Liver (tissue), 9 donors: ENCODE results near the gene FKBP3. TPM values are rescaled to one million over a fixed set of nuclear protein-coding genes. Genes with fewer than 3 reads are reported as not detected.

Experiments used
- DNase-seq: peaks from one replicate; pipeline ENCODE4 v3.0.0-alpha.2; 2017; ENCODE audit warnings: low spot score
- H3K27ac ChIP-seq, 2 donors: one replicate each; pipeline ENCODE4 v1.7.0; 2013; ENCODE audit warnings: inconsistent platforms in 2 of 2, low read length in 2 of 2, control low read depth in 1 of 2, low read depth in 1 of 2, mild to moderate bottlenecking in 1 of 2
- H3K27me3 ChIP-seq, 4 donors: one replicate each; pipeline versions ENCODE4 v1.6.1 to v1.7.0; 2013; ENCODE audit warnings: low read length in 3 of 4, inconsistent platforms in 1 of 4, mild to moderate bottlenecking in 1 of 4, moderate library complexity in 1 of 4; ENCODE audit not compliant: control insufficient read depth in 4 of 4, insufficient read depth in 4 of 4
- H3K36me3 ChIP-seq, 4 donors: one replicate each; pipeline versions ENCODE4 v1.6.1 to v1.7.0; 2013; ENCODE audit warnings: low read length in 3 of 4, mild to moderate bottlenecking in 3 of 4, low read depth in 1 of 4, moderate library complexity in 1 of 4; ENCODE audit not compliant: control insufficient read depth in 4 of 4, insufficient read depth in 3 of 4
- H3K4me1 ChIP-seq, 4 donors: one replicate each; pipeline versions ENCODE4 v1.6.1 to v1.7.0; 2013; ENCODE audit warnings: low read length in 3 of 4, mild to moderate bottlenecking in 3 of 4, moderate library complexity in 1 of 4; ENCODE audit not compliant: control insufficient read depth in 4 of 4, insufficient read depth in 4 of 4
- H3K4me3 ChIP-seq, 3 donors: one replicate each; pipeline versions ENCODE4 v1.6.1 to v1.7.0; 2013; ENCODE audit warnings: low read length in 3 of 3, control low read depth in 1 of 3, low read depth in 1 of 3, mild to moderate bottlenecking in 1 of 3
- H3K9ac ChIP-seq, 2 donors: one replicate each; pipeline ENCODE4 v1.7.0; 2013; ENCODE audit warnings: low read length in 2 of 2, mild to moderate bottlenecking in 2 of 2, moderate library complexity in 2 of 2, control low read depth in 1 of 2, low read depth in 1 of 2
- H3K9me3 ChIP-seq, 4 donors: one replicate each; pipeline versions ENCODE4 v1.6.1 to v1.7.0; 2013; ENCODE audit warnings: low read length in 3 of 4; ENCODE audit not compliant: control insufficient read depth in 4 of 4
- CTCF ChIP-seq: fragments of 150-350 bp; IDR thresholded peaks from 2 replicates; pipeline ENCODE4 v1.5.1; 2017; ENCODE audit warnings: improper control_type of control experiment, low read depth, low read length; ENCODE audit not compliant: missing input control
- EGR1 ChIP-seq, 2 donors: IDR thresholded peaks; 2 replicates each; pipeline ENCODE4 v1.6.1; 2016 to 2018; ENCODE audit warnings: antibody characterized with exemption in 2 of 2, low read depth in 2 of 2
- FOXA2 ChIP-seq: IDR thresholded peaks from 2 replicates; pipeline ENCODE4 v1.6.1; 2016; ENCODE audit warnings: antibody characterized with exemption
- HNF4G ChIP-seq: IDR thresholded peaks from 2 replicates; pipeline ENCODE4 v1.6.1; 2016; ENCODE audit warnings: antibody characterized with exemption
- MAX ChIP-seq: IDR thresholded peaks from 2 replicates; pipeline ENCODE4 v1.6.1; 2016; ENCODE audit warnings: antibody characterized with exemption
- NR2F2 ChIP-seq: IDR thresholded peaks from 2 replicates; pipeline ENCODE4 v1.6.1; 2016; ENCODE audit warnings: antibody characterized with exemption
- RAD21 ChIP-seq, 2 donors: IDR thresholded peaks; 2 replicates each; pipeline ENCODE4 v1.6.1; 2016; ENCODE audit warnings: antibody characterized with exemption in 2 of 2, mild to moderate bottlenecking in 2 of 2
- REST ChIP-seq: IDR thresholded peaks from 2 replicates; pipeline ENCODE4 v1.6.1; 2016; ENCODE audit warnings: antibody characterized with exemption, mild to moderate bottlenecking
- RXRA ChIP-seq, 2 donors: IDR thresholded peaks; 2 replicates each; pipeline ENCODE4 v1.6.1; 2017 to 2018; ENCODE audit warnings: antibody characterized with exemption in 2 of 2, mild to moderate bottlenecking in 1 of 2
- SP1 ChIP-seq: IDR thresholded peaks from 2 replicates; pipeline ENCODE4 v1.6.1; 2018; ENCODE audit warnings: antibody characterized with exemption, mild to moderate bottlenecking
- TAF1 ChIP-seq: conservative IDR thresholded peaks from 2 replicates; pipeline ENCODE4 v1.6.1; 2016; ENCODE audit warnings: antibody characterized with exemption, mild to moderate bottlenecking
- YY1 ChIP-seq: IDR thresholded peaks from 2 replicates; pipeline ENCODE4 v1.6.1; 2016; ENCODE audit warnings: antibody characterized with exemption, mild to moderate bottlenecking
- ZBTB33 ChIP-seq: IDR thresholded peaks from 2 replicates; pipeline ENCODE4 v1.6.1; 2016; ENCODE audit warnings: antibody characterized with exemption
- WGBS: extraction: QIAGEN DNeasy Blood & Tissue Kit; methylation state at CpG from one replicate; pipeline ENCODE4 v1.1.7; 2013; 5-methylcytosine and 5-hydroxymethylcytosine counted together
- polyA plus RNA-seq, 2 donors: library from polyadenylated mRNA; stranded (reverse) in 1 of 2; unstranded in 1 of 2; fragments of 200-250 nt in 1 of 2; fragments of >200 nt in 1 of 2; fragmentation: Nextera tagmentation in 1 of 2; extraction: Ambion mirVana in 1 of 2; gene quantifications; one replicate each; pipeline versions ENCODE4 v1.2.1 to v1.2.3, GENCODE V29; 2013 to 2015
- total RNA-seq, 2 donors: library from RNA; depleted of rRNA; stranded (reverse); fragments of >200 nt; gene quantifications; one replicate each; pipeline ENCODE4 v1.2.3, GENCODE V29; 2014
- TF ChIP-seq, protein P1 (sequence below): IDR thresholded peaks from 2 replicates; pipeline ENCODE4 v1.6.1; 2016; ENCODE audit warnings: antibody characterized with exemption
- donor health status: healthy.
- donor health status: healthy.
- donor health status: healthy.
- donor health status: healthy.
- donor health status: healthy.

FKBP3 gene
- total and polyA plus RNA-seq, 4 donors, result 11.9 to 66.4 (median 25.7) TPM

DNA sequence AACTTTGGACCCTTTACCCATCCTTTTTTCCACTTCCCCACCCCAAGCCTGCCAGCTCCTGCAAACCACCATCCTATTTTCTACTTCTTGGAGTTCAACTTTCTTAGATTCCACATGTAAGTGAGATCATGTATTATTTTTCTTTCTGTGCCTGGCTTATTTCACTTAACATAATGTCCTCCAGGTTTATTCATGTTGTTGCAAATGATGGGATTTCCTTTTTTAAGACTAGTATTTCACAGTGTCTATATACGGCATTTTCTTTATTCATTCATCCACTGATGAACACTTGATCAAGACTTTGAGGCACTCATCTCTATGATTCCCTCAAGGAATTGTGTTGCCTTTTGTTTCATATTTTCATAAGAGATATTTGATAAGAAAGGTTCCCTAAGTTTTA lies 56.0 kb downstream of the FKBP3 start:
- H3K27me3 ChIP-seq, result no peaks in the 10 kb centered on the region
- H3K4me3 ChIP-seq, result no peak overlapping the region
- H3K36me3 ChIP-seq, result peaks cover 0 to 2% (median under 1%) of the 10 kb centered on the region in 4 donors
- TF ChIP-seq ZBTB33 (no peak), HNF4G (no peak), RAD21 (IDR thresholded peaks at IDR 0.05) (no peak), MAX (no peak), NR2F2 (no peak), RXRA (IDR thresholded peaks at IDR 0.05) (no peak), EGR1 (IDR thresholded peaks at IDR 0.05; ENCODE audit: low read depth in 2 of 2) (no peak), SP1 (no peak), CTCF (no peak), TAF1 (no peak)
- H3K4me1 ChIP-seq, result peaks cover 0 to 5% (median 2%) of the 10 kb centered on the region in 4 donors
- H3K9me3 ChIP-seq, result no peaks in the 10 kb centered on the region
- DNase-seq, result no peak
- no peak overlapping the region for H3K27ac ChIP-seq
- 93% methylated on average over 1 of the region's 1 CpG for WGBS
- H3K9ac ChIP-seq, result no peak overlapping the region

- Histone ChIP-seq H3K4me1 (no peaks in the 10 kb centered on the region), H3K9me3 (no peaks in the 10 kb centered on the region), H3K27me3 (no peaks in the 10 kb centered on the region), H3K9ac (no peak overlapping the region), H3K27ac (no peak overlapping the region), H3K36me3 (peaks cover 0 to 10% (median under 1%) of the 10 kb centered on the region in 4 donors), H3K4me3 (no peak overlapping the region)
- 87% methylated on average over 5 of the region's 5 CpGs for WGBS
- no peak for DNase-seq
- TF ChIP-seq, protein P1, sequence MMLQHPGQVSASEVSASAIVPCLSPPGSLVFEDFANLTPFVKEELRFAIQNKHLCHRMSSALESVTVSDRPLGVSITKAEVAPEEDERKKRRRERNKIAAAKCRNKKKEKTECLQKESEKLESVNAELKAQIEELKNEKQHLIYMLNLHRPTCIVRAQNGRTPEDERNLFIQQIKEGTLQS, result no peak
- TF ChIP-seq CTCF (no peak), YY1 (no peak), FOXA2 (no peak), RAD21 (IDR thresholded peaks at IDR 0.05) (no peak), REST (no peak)
Observed at GRCh38 chr14:45073231-45073879, 60.9 kb downstream of the FKBP3 start.
